SK-N-SH treated with all-trans-retinoic acid at 6 μM for 48 hours (cell line): ENCODE data around the gene VEPH1.

Experiments used
- ATAC-seq: fragments of 200-7000 bp; cut with Tn5 transposase; 3 replicates; pipeline ENCODE4 v1.9.1; 2020; ENCODE audit warnings: mild to moderate bottlenecking, moderate library complexity
- ARNTL ChIP-seq: fragments of 450-650 bp; formaldehyde crosslinking; IDR thresholded peaks from 2 replicates; pipeline ENCODE4 v1.5.0; 2020; ENCODE audit warnings: low read depth, mild to moderate bottlenecking, moderate library complexity, borderline replicate concordance
- BACH2 ChIP-seq: fragments of 250-450 bp; sonication (Bioruptor Pico); IDR thresholded peaks from 2 replicates; pipeline ENCODE4 v1.9.0; 2021; ENCODE audit warnings: mild to moderate bottlenecking, borderline replicate concordance
- CREB5 ChIP-seq: fragments of 250-450 bp; sonication (Bioruptor Pico); IDR thresholded peaks from 2 replicates; pipeline ENCODE4 v1.5.1; 2020; ENCODE audit warnings: low read depth, mild to moderate bottlenecking, moderate library complexity
- CSDC2 ChIP-seq: fragments of 250-450 bp; sonication (Bioruptor Pico); IDR thresholded peaks from 2 replicates; pipeline ENCODE4 v1.5.0; 2020; ENCODE audit warnings: mild to moderate bottlenecking, moderate library complexity
- CSRNP3 ChIP-seq: fragments of 250-450 bp; sonication (Bioruptor Pico); IDR thresholded peaks from 2 replicates; pipeline ENCODE4 v1.5.1; 2021; ENCODE audit warnings: mild to moderate bottlenecking, moderate library complexity
- ESRRG ChIP-seq: fragments of 250-450 bp; sonication (Bioruptor Pico); IDR thresholded peaks from 2 replicates; pipeline ENCODE4 v1.6.1; 2021; ENCODE audit warnings: mild to moderate bottlenecking
- GLIS3 ChIP-seq: fragments of 250-450 bp; sonication (Bioruptor Pico); IDR thresholded peaks from 2 replicates; pipeline ENCODE4 v1.5.0; 2020; ENCODE audit warnings: mild to moderate bottlenecking, moderate library complexity
- ISL1 ChIP-seq: fragments of 250-450 bp; sonication (Bioruptor Pico); IDR thresholded peaks from 2 replicates; pipeline ENCODE4 v2.1.2; 2022; ENCODE audit warnings: mild to moderate bottlenecking, moderate library complexity
- OSR1 ChIP-seq: fragments of 250-450 bp; sonication (Bioruptor Pico); IDR thresholded peaks from 2 replicates; pipeline ENCODE4 v1.8.0; 2022; ENCODE audit warnings: moderate library complexity, mild to moderate bottlenecking, inconsistent platforms
- PATZ1 ChIP-seq: fragments of 250-450 bp; sonication (Bioruptor Pico); IDR thresholded peaks from 2 replicates; pipeline ENCODE4 v1.8.0; 2020; ENCODE audit warnings: mild to moderate bottlenecking, moderate library complexity, borderline replicate concordance
- POU6F1 ChIP-seq: fragments of 250-450 bp; sonication (Bioruptor Pico); IDR thresholded peaks from 2 replicates; pipeline ENCODE4 v1.8.0; 2021; ENCODE audit warnings: low read depth, mild to moderate bottlenecking, moderate library complexity, borderline replicate concordance
- PPARA ChIP-seq: fragments of 250-450 bp; sonication (Bioruptor Pico); IDR thresholded peaks from 2 replicates; pipeline ENCODE4 v1.5.0; 2020; ENCODE audit warnings: mild to moderate bottlenecking, borderline replicate concordance
- RARB ChIP-seq: fragments of 250-450 bp; sonication (Bioruptor Pico); IDR thresholded peaks from 2 replicates; pipeline ENCODE4 v1.8.0; 2021; ENCODE audit warnings: mild to moderate bottlenecking, moderate library complexity
- SNAI2 ChIP-seq: fragments of 250-450 bp; sonication (Bioruptor Pico); IDR thresholded peaks from 2 replicates; pipeline ENCODE4 v1.5.0; 2020; ENCODE audit warnings: mild to moderate bottlenecking, moderate library complexity
- TCF4 ChIP-seq: fragments of 250-450 bp; sonication (Bioruptor Pico); IDR thresholded peaks from 2 replicates; pipeline ENCODE4 v1.8.0; 2021; ENCODE audit warnings: mild to moderate bottlenecking, moderate library complexity, borderline replicate concordance
- TSHZ2 ChIP-seq: fragments of 250-450 bp; sonication (Bioruptor Pico); IDR thresholded peaks from 2 replicates; pipeline ENCODE4 v1.5.0; 2020; ENCODE audit warnings: mild to moderate bottlenecking, moderate library complexity
- ZC3H10 ChIP-seq: fragments of 250-450 bp; sonication (Bioruptor Pico); IDR thresholded peaks from 2 replicates; pipeline ENCODE4 v1.5.1; 2021; ENCODE audit warnings: mild to moderate bottlenecking, moderate library complexity
- ZFP3 ChIP-seq: fragments of 250-450 bp; sonication (Bioruptor Pico); IDR thresholded peaks from 2 replicates; pipeline ENCODE4 v1.5.0; 2020; ENCODE audit warnings: mild to moderate bottlenecking, moderate library complexity
- ZNF70 ChIP-seq: fragments of 450-650 bp; formaldehyde crosslinking; IDR thresholded peaks from 2 replicates; pipeline ENCODE4 v1.5.0; 2020; ENCODE audit warnings: mild to moderate bottlenecking, moderate library complexity

The VEPH1 gene

GRCh38 chr3:157544501-157545130 is 41.4 kb upstream of the VEPH1 start:
- TF ChIP-seq PATZ1 (CRISPR knock-in tag), result no peak
- TF ChIP-seq ARNTL, result no peak
- no peak for TF ChIP-seq POU6F1 (CRISPR knock-in tag)
- TF ChIP-seq TSHZ2 (CRISPR knock-in tag), result no peak
- TF ChIP-seq PPARA (CRISPR knock-in tag), result no peak
- no peak for TF ChIP-seq TCF4 (CRISPR knock-in tag)
- TF ChIP-seq ESRRG (CRISPR knock-in tag), result no peak
- no peak for TF ChIP-seq GLIS3 (CRISPR knock-in tag)
- TF ChIP-seq SNAI2 (CRISPR knock-in tag), result no peak
- no peak for TF ChIP-seq RARB (CRISPR knock-in tag)
- no peak for TF ChIP-seq ZC3H10
- no peak for TF ChIP-seq ZFP3 (CRISPR knock-in tag)
- no peak for TF ChIP-seq ZNF70 (CRISPR knock-in tag)
- TF ChIP-seq BACH2 (CRISPR knock-in tag), result no peak
- no peak for TF ChIP-seq CSDC2 (CRISPR knock-in tag)

GRCh38 chr3:157543501-157544035 is 40.4 kb upstream of the VEPH1 start:
- peak; percentile 18 for ATAC-seq
- TF ChIP-seq RARB (CRISPR knock-in tag) (no peak), GLIS3 (CRISPR knock-in tag) (no peak), OSR1 (no peak)

More at GRCh38 chr3:157544501-157545130, 41.4 kb upstream of the VEPH1 start:
- no peak for ATAC-seq

- TF ChIP-seq CSRNP3 (CRISPR knock-in tag) (no peak), CSDC2 (CRISPR knock-in tag) (no peak), CREB5 (CRISPR knock-in tag) (no peak), TSHZ2 (CRISPR knock-in tag) (no peak), ISL1 (CRISPR knock-in tag) (no peak), SNAI2 (CRISPR knock-in tag) (no peak), ARNTL (no peak), ZNF70 (CRISPR knock-in tag) (no peak), ESRRG (CRISPR knock-in tag) (no peak), BACH2 (CRISPR knock-in tag) (no peak)
- peak; percentile 94 for ATAC-seq
Measured at GRCh38 chr3:157542711-157543500, 39.7 kb upstream of the VEPH1 start.
